GM19240 (cell line): ENCODE results near the gene CUL5.
"Not testable (repeated sequence)": the region's sequence is repeated elsewhere in the genome, so short reads cannot be mapped to it uniquely, and the experiment has no call there.

Experiments used
- DNase-seq: peaks from one replicate; pipeline ENCODE4 v3.0.0; 2011; ENCODE audit warnings: low spot score; ENCODE audit not compliant: insufficient read length

Gene CUL5

GRCh38 chr11:108019870-108020540 is 11.3 kb downstream of the CUL5 start:
- no peak for DNase-seq

GRCh38 chr11:108025387-108026080 is 16.8 kb downstream of the CUL5 start:
- peak; percentile 41 for DNase-seq

GRCh38 chr11:108027057-108027456 is 18.4 kb downstream of the CUL5 start:
- no peak for DNase-seq

- not testable (repeated sequence) for DNase-seq
Measured at GRCh38 chr11:108028822-108029441, 20.2 kb downstream of the CUL5 start.

GRCh38 chr11:108031604-108032003 is 22.9 kb downstream of the CUL5 start:
- not testable (repeated sequence) for DNase-seq

- no peak for DNase-seq
Measured at GRCh38 chr11:108032800-108033199, 24.1 kb downstream of the CUL5 start.

- no peak for DNase-seq
Measured at GRCh38 chr11:108034034-108034433, 25.3 kb downstream of the CUL5 start.

GRCh38 chr11:108034952-108035351 is 26.3 kb downstream of the CUL5 start:
- DNase-seq: no peak

- no peak for DNase-seq
Measured at GRCh38 chr11:108035690-108036089, 27.0 kb downstream of the CUL5 start.

- no peak for DNase-seq
Measured at GRCh38 chr11:108037211-108037610, 28.5 kb downstream of the CUL5 start.

- no peak for DNase-seq
Measured at GRCh38 chr11:108037636-108038035, 28.9 kb downstream of the CUL5 start.

GRCh38 chr11:108048269-108048668 is 39.6 kb downstream of the CUL5 start:
- no peak for DNase-seq

- no peak for DNase-seq
Measured at GRCh38 chr11:108062336-108062735, 53.6 kb downstream of the CUL5 start.

GRCh38 chr11:108063410-108063809 is 54.7 kb downstream of the CUL5 start:
- DNase-seq: no peak

- peak; percentile 4 for DNase-seq
Measured at GRCh38 chr11:108069947-108070346, 61.2 kb downstream of the CUL5 start.

GRCh38 chr11:108084811-108085210 is 76.1 kb downstream of the CUL5 start:
- DNase-seq: no peak

- DNase-seq: no peak
Measured at GRCh38 chr11:108085672-108086071, 77.0 kb downstream of the CUL5 start.

- no peak for DNase-seq
Measured at GRCh38 chr11:108092134-108092533, 83.4 kb downstream of the CUL5 start.

GRCh38 chr11:108093128-108093904 is 84.6 kb downstream of the CUL5 start:
- DNase-seq: no peak

GRCh38 chr11:108097179-108097578 is 88.5 kb downstream of the CUL5 start:
- no peak for DNase-seq

GRCh38 chr11:108101090-108101775 is 92.5 kb downstream of the CUL5 start:
- no peak for DNase-seq
